Osteoblast (primary cell): ENCODE measurements around the gene EIPR1. TPM values are rescaled to one million over a fixed set of nuclear protein-coding genes. Genes with fewer than 3 reads are reported as not detected.

ENCODE experiments used
- DNase-seq: peaks from one replicate; pipeline ENCODE4 v3.0.0; 2011; ENCODE audit warnings: low spot score, mixed read lengths; ENCODE audit not compliant: insufficient read length; ENCODE audit errors: missing footprints
- H2AFZ ChIP-seq: 2 replicates; pipeline ENCODE4 v1.6.0; 2011; ENCODE audit warnings: mild to moderate bottlenecking, low read length
- H3K27ac ChIP-seq: 2 replicates; pipeline ENCODE4 v1.5.1; 2011; ENCODE audit warnings: mild to moderate bottlenecking, low read depth, low read length, moderate library complexity
- H3K27me3 ChIP-seq: 2 replicates; pipeline ENCODE4 v1.6.0; 2012; ENCODE audit warnings: mild to moderate bottlenecking, control low read depth, inconsistent platforms, low read length, moderate library complexity; ENCODE audit not compliant: insufficient read depth
- H3K36me3 ChIP-seq: 2 replicates; pipeline ENCODE4 v1.5.1; 2011; ENCODE audit warnings: mild to moderate bottlenecking, low read length, control low read depth, moderate library complexity; ENCODE audit not compliant: insufficient read depth
- H3K4me1 ChIP-seq: 2 replicates; pipeline ENCODE4 v1.5.1; 2011; ENCODE audit warnings: mild to moderate bottlenecking, low read length, control low read depth, moderate library complexity; ENCODE audit not compliant: insufficient read depth
- H3K4me2 ChIP-seq: 2 replicates; pipeline ENCODE4 v1.6.0; 2011; ENCODE audit warnings: mild to moderate bottlenecking, low read length; ENCODE audit not compliant: insufficient read depth
- H3K4me3 ChIP-seq: fragments of 200-600 bp; sonication (generic); 3 replicates; pipeline ENCODE4 v1.5.1; 2012; ENCODE audit warnings: mild to moderate bottlenecking, low read length, inconsistent platforms; ENCODE audit not compliant: insufficient read depth
- H3K79me2 ChIP-seq: 2 replicates; pipeline ENCODE4 v1.6.0; 2012; ENCODE audit warnings: mild to moderate bottlenecking, low read length, control low read depth, inconsistent platforms; ENCODE audit not compliant: insufficient read depth
- H3K9me3 ChIP-seq: 2 replicates; pipeline ENCODE4 v1.5.1; 2011; ENCODE audit warnings: low read depth, low read length, control low read depth
- H4K20me1 ChIP-seq: 2 replicates; pipeline ENCODE4 v1.6.0; 2012; ENCODE audit warnings: mild to moderate bottlenecking, low read length, control low read depth; ENCODE audit not compliant: insufficient read depth
- total RNA-seq: library from RNA; depleted of rRNA; stranded (reverse); fragments of >200 nt; gene quantifications from 2 replicates; pipeline ENCODE4 v1.2.3, GENCODE V29; 2012
- TF ChIP-seq, protein P1 (sequence below): IDR thresholded peaks from 2 replicates; pipeline ENCODE4 v1.5.1; 2011; ENCODE audit warnings: mild to moderate bottlenecking, low read depth, low read length, moderate library complexity; ENCODE audit errors: extremely low read depth

The EIPR1 gene
- total RNA-seq, 1 donor, result 17.7 TPM

DNA sequence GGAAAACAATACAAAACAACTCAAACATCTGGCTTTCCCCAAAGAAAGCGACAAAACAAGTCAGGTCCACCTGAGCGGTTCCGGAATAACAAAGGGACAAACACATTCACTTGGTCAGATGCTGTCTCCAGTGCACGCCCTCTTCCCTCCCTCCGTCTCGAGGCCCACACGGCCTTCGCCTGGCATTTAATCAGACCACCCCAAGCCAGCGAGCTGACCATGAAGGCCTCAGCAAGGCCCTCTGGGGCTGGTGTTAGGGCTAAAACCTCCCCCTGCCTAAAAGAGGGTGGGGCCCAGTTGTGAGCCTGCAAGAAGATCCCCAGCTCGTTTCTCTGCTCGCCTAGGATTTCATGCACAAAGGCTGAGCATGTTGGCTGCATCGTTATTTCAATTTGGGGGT is 180.3 kb downstream of the EIPR1 start:
- TF ChIP-seq, protein P1, sequence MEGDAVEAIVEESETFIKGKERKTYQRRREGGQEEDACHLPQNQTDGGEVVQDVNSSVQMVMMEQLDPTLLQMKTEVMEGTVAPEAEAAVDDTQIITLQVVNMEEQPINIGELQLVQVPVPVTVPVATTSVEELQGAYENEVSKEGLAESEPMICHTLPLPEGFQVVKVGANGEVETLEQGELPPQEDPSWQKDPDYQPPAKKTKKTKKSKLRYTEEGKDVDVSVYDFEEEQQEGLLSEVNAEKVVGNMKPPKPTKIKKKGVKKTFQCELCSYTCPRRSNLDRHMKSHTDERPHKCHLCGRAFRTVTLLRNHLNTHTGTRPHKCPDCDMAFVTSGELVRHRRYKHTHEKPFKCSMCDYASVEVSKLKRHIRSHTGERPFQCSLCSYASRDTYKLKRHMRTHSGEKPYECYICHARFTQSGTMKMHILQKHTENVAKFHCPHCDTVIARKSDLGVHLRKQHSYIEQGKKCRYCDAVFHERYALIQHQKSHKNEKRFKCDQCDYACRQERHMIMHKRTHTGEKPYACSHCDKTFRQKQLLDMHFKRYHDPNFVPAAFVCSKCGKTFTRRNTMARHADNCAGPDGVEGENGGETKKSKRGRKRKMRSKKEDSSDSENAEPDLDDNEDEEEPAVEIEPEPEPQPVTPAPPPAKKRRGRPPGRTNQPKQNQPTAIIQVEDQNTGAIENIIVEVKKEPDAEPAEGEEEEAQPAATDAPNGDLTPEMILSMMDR, result no peak
- Histone ChIP-seq H2AFZ (no peak overlapping the region), H3K4me2 (no peak overlapping the region), H4K20me1 (no peaks in the 10 kb centered on the region), H3K36me3 (peaks cover 5% of the 10 kb centered on the region), H3K4me3 (no peak overlapping the region), H3K27me3 (no peaks in the 10 kb centered on the region), H3K27ac (no peak overlapping the region), H3K79me2 (no peaks in the 10 kb centered on the region), H3K4me1 (no peaks in the 10 kb centered on the region), H3K9me3 (no peaks in the 10 kb centered on the region)
- DNase-seq, result no peak

DNA sequence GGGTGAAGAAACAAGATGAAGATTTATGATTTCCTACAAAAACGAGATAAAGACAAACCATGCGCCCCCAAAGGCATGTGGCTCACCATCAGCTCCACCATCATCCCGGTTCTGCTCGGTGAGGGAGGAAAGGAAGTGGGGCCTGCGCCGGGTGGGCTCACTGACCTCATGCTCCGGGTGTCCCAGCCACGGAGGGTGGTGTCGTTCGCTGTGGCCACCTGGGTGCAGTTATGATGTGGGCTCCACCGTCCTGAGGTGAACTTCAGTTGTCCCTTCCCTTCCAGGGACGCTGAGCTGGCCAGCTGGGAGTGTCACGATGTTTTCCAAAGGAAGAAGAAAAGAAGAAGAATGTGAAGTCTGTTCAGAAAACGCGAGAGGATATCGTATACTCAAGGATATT is 180.9 kb downstream of the EIPR1 start:
- TF ChIP-seq, protein P1, result no peak
- Histone ChIP-seq H3K36me3 (peaks cover 5% of the 10 kb centered on the region), H3K4me1 (no peaks in the 10 kb centered on the region), H4K20me1 (no peaks in the 10 kb centered on the region), H3K4me3 (no peak overlapping the region), H3K27me3 (no peaks in the 10 kb centered on the region), H3K4me2 (no peak overlapping the region), H3K79me2 (no peaks in the 10 kb centered on the region), H3K27ac (no peak overlapping the region), H3K9me3 (no peaks in the 10 kb centered on the region), H2AFZ (no peak overlapping the region)
- no peak for DNase-seq

DNA sequence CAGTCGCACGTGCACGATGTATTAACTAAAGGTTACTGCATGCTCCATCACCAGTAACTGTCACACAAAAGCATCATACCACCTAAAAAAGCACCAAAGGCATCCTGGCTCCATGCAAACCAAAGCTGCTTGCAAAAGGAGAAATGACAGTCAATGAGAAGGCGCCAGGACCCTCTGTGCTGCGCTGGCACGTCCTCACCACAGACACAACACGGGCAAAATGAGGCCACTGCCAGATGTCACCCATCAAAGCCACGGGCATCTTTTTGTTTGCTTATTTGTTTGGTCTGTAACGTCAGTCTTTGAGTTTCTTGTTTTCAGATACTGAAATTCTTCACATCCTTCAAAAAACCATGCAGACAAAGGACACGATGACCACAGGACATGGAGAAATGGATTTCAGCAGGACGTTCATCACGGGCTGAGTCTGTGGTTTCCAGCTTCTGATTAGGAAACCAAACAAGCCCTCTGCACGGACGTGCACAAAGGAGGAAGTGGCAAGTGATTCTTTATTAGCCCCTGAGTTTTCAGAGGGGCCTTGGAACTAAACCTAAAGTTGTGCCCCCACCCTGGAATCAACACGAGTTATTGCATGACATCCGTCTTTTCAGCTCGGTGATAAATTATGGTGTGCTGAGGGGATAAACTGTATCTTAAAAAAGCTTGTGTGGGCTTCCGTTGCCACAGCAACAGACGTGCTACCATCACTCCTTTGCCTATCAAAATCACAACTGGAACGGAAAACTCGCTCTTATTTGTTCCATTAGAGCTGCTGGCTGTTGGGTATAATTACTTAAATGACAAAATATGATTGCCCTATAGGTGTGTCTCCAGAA is 181.8 kb downstream of the EIPR1 start:
- Histone ChIP-seq H3K36me3 (peaks cover 5% of the 10 kb centered on the region), H3K27me3 (no peaks in the 10 kb centered on the region), H3K4me2 (no peak overlapping the region), H4K20me1 (no peaks in the 10 kb centered on the region), H3K79me2 (no peaks in the 10 kb centered on the region), H3K9me3 (no peaks in the 10 kb centered on the region), H3K4me1 (no peaks in the 10 kb centered on the region), H2AFZ (no peak overlapping the region), H3K4me3 (no peak overlapping the region), H3K27ac (no peak overlapping the region)
- TF ChIP-seq, protein P1, result no peak
- peak; percentile 45 for DNase-seq

DNA sequence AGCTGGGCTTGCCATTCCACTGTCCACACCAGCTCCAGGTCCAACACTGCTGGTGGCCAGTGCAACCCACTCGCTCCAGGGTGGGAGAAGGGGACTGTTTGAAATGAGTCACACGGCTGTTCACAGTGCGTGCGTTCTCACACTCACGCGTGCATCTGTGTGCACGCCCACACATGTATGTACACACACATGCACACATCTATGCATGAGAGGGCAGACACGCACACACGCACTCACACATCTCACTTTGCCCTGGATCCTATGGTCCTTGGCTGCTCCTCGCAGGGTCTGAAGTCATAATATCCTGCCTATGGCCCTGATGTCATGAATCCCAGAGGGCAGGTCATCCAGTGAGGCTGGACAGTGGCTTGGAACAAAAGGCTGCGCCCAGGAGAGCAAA is 182.8 kb downstream of the EIPR1 start:
- no peaks in the 10 kb centered on the region for H4K20me1 ChIP-seq
- H3K79me2 ChIP-seq, result no peaks in the 10 kb centered on the region
- peak; percentile 13 for DNase-seq
- no peak overlapping the region for H3K27ac ChIP-seq
- H3K4me2 ChIP-seq, result no peak overlapping the region
- H3K4me3 ChIP-seq, result no peak overlapping the region
- H3K4me1 ChIP-seq, result no peaks in the 10 kb centered on the region
- TF ChIP-seq, protein P1, result no peak
- no peaks in the 10 kb centered on the region for H3K27me3 ChIP-seq
- no peak overlapping the region for H2AFZ ChIP-seq
- peaks cover 5% of the 10 kb centered on the region for H3K36me3 ChIP-seq
- no peaks in the 10 kb centered on the region for H3K9me3 ChIP-seq
